HG02840 (cell line): Measurements from ENCODE around the gene CTIF.

Source experiments
- ATAC-seq: cut with Tn5 transposase; IDR thresholded peaks from one replicate; pipeline ENCODE4 v1.9.1; 2021; ENCODE audit warnings: mild to moderate bottlenecking, moderate library complexity, moderate number of reproducible peaks; ENCODE audit not compliant: unreplicated experiment, low FRiP score

CTIF gene

GRCh38 chr18:48662011-48662661 lies 123.3 kb downstream of the CTIF start:
- no peak for ATAC-seq

- ATAC-seq: no peak
Measured at GRCh38 chr18:48663096-48663930, 124.5 kb downstream of the CTIF start.

- ATAC-seq: no peak
Measured at GRCh38 chr18:48663931-48664847, 125.4 kb downstream of the CTIF start.

GRCh38 chr18:48665654-48666053 lies 126.8 kb downstream of the CTIF start:
- ATAC-seq: no peak

DNA sequence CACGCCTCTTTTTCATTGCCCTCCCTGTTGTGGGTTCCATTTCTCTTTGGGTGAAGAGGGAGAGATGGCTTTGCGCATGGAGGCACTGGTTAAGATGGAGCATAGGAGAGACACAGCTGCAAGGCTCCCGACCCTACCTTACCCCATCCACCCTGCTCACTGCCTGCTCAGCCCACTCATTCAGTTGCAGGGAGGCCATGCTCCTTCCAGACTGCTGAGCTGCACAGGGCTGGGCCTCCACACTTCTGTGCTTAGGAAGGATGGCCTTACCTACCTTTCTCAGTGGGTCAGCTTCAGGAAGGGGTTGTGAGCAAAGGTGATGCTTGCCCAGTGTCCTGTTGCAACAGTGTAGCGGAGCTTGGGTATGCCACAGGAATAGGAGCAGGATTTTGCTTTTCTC lies 127.8 kb downstream of the CTIF start:
- ATAC-seq: no peak

DNA sequence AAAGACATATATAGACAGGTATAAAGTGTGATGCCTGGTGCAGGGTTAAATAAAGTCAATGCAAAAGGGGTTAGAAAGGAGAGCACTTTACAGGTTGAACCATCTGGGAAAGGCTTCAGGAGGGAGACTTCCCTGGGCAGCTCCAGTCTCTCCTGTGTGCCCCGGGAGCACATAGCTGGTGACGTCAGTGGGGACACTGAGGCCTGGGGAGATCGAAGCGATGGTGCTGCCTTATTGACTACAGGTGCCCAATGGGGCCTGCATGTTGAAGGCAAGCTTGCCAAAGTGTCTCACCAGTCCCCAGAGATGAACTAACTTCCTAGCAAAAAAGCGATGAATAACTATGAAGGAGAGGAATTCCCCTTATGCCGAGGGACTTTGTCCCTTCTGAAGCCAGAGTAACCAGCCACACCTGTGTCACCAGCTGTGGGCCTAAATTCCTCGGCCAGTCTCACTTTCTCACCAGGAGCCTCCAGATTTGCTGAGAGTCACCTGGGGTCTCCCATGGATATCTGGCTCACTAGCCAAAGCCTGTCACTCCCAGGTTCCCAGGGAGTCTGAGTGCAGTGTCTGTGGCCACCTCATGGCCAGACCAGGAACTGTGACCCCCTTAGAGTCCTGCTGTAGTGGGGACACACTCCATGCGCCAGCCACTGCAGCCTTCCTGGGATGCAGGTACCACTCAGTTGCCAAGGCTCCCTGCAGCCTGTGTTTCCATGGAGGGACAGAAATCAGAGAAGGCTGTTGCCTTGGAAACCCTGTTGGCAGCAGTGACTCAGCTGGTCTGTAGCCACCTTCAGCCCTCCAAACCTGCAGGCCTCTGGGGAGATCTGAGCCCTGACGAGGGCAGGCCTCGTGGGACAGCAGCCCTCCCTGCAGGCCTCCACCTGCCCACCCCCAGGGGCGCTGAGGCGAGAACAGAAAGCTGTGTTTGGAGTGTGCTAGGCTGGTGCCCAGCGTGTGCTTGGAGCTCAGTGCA lies 128.7 kb downstream of the CTIF start:
- no peak for ATAC-seq

DNA sequence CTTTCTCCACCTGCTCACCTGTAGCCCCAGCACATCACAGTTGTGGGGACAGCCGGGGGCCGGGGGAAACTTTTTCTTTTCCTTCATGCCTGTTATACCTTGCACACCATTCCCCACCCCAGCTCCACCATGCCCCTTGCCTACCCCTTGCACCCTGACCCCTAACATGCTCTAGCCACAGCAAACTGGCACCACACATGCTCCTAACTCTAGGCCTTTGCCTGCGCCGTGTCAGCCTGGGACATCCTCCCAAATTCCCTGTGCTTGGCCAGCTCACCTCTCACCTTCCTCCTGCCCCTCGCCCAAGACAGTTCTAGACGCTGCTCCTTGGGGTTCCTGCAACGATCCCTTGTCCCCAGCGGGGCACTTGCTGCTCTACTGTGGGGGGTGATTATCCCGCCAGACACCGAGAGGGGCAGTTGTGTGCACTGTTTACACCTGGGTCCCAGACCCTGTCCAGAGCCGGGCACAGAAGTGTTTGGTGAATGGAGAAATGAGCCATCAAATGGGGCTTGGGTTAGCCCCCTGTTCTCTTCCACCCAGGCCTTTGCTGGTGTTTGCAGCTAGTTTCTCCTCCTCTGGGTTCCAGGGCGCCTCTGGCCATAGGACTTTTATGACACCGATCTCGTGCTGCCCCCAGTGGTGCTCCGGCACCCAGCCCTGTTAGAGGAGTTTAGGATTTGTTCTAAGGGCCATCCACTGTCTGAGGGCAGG lies 129.8 kb downstream of the CTIF start:
- no peak for ATAC-seq

- no peak for ATAC-seq
Measured at GRCh38 chr18:48669180-48669675, 130.4 kb downstream of the CTIF start.

DNA sequence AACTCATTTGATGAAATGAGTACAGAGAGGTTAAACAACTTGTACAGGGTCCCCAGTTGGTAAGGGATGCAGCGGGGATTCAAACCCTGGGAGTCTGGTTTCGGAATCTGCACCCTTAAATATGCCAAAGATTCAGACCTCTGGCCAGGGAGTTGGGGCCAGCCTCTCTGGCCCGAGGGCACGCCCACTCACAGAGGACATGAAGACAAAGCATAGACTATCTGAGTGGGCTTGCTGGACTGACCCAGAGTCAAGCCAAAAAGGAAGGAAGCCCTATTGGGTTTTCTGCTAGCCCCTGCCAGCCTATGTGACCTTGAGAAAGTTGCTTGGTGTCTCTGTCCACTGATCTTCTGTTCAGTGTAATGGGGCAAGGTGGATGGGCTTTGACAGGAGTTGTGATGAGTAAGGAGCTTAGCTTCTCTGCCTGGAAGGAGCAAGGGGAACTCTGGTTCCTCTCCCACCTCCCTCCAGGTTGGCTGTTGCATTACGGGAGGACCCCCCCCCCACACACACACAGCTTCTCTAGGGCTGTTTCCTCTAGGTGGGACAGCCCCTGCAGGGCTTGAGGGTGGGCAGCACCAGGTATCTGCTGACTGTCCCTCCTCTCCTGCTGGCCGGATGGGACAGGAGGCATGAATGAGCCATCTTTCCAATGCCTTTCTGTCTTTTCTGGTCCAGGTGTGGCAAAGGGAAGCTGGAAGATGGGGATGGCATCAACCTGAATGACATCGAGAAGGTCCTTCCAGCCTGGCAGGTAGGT lies 131.3 kb downstream of the CTIF start:
- no peak for ATAC-seq

DNA sequence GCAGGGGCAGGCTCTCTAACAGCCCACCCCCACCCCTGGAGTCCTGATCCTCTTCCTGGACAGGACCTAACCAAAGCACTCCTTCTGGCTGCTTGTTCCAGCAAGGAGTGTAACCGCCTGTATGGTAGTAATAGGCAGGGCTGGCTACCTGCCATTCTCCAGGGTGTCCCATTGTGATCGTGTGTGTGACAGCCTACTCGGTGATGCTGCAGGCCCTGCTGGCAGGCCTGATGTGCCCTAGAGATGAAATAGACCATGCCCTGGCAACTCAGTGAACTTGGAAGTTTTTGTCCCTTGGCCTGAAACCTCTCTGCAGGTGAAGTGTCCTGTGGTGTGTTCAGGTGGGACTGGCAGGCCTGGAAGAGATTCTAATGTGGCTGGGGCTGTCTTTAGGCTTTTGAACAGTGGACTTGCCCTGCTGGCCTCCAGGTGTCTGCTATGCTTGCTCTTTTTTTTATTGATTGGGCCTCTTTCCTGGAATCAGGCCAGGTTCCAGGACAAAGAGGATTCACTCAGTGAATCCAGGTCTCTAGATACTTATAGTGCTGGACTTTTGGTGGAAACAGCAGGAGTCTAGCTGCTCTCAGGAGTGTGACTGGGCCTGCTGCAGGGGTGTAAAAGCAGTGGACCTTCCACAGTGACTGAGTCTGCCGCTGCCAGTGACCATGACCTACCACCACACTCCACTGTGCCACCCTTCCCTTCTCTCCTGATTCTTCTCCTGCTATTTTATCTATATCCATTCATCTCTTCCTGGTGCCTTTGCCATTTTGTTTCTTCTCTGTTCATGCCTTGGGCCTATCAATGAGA lies 132.1 kb downstream of the CTIF start:
- no peak for ATAC-seq

GRCh38 chr18:48671561-48671945 lies 132.7 kb downstream of the CTIF start:
- ATAC-seq: no peak

- ATAC-seq: no peak
Measured at GRCh38 chr18:48672671-48673340, 134.0 kb downstream of the CTIF start.

- no peak for ATAC-seq
Measured at GRCh38 chr18:48673456-48673852, 134.6 kb downstream of the CTIF start.

GRCh38 chr18:48673853-48674721 lies 135.3 kb downstream of the CTIF start:
- no peak for ATAC-seq

- ATAC-seq: no peak
Measured at GRCh38 chr18:48674758-48675351, 136.0 kb downstream of the CTIF start.

GRCh38 chr18:48675352-48675761 lies 136.5 kb downstream of the CTIF start:
- peak; percentile 74 for ATAC-seq
